SK-N-SH treated with all-trans-retinoic acid at 6 μM for 48 hours (cell line): ENCODE results near the gene TANGO2.

ENCODE experiments used
- ZC3H10 ChIP-seq: fragments of 250-450 bp; sonication (Bioruptor Pico); IDR thresholded peaks from 2 replicates; pipeline ENCODE4 v1.5.1; 2021; ENCODE audit warnings: mild to moderate bottlenecking, moderate library complexity
- TF ChIP-seq, protein P1 (sequence below): fragments of 250-450 bp; sonication (Bioruptor Pico); IDR thresholded peaks from 2 replicates; pipeline ENCODE4 v1.8.0; 2020; ENCODE audit warnings: mild to moderate bottlenecking, moderate library complexity, borderline replicate concordance
- TF ChIP-seq, protein P2 (sequence below): fragments of 250-450 bp; sonication (Bioruptor Pico); IDR thresholded peaks from 2 replicates; pipeline ENCODE4 v1.8.0; 2021; ENCODE audit warnings: low read depth, mild to moderate bottlenecking, moderate library complexity, borderline replicate concordance

DNA sequence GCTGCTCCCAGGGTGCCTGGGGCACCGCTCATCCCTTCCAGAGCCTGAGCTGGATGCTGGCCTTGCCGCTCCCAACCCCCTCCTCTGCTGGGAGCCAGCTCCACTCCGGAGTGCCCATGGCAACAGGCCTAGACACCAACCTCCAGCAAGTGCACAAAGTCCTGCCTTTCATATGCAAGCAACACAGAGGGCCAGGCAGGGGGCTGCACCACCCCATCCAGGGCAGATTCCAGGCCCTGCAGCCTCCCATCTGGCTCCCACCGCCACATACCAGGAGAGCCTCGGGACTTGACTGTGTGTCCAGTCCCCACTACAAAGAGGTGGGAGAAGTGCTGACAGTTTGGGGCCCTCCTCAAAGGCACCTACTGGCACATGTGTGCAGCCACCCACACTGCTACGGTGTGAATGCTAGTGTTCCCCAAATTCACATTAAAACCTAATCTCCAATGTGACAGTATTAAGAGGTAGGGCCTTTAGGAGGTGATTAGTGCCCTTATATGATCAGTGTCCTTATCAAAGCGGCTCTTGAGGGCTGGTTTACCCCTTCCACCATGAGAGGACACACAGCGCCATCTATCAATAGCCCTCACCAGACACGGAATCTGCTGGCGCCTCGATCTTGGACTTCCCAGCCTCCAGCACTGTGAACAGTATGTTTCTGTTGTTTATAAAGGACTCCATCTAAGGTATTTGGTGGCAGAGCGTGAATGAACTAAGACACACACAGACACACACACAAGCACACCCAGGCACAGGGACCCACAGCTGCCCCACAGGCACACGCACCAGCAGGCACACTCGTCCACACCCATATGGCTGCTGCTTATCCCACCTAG lies 20.4 kb upstream of the TANGO2 start:
- TF ChIP-seq, protein P1, sequence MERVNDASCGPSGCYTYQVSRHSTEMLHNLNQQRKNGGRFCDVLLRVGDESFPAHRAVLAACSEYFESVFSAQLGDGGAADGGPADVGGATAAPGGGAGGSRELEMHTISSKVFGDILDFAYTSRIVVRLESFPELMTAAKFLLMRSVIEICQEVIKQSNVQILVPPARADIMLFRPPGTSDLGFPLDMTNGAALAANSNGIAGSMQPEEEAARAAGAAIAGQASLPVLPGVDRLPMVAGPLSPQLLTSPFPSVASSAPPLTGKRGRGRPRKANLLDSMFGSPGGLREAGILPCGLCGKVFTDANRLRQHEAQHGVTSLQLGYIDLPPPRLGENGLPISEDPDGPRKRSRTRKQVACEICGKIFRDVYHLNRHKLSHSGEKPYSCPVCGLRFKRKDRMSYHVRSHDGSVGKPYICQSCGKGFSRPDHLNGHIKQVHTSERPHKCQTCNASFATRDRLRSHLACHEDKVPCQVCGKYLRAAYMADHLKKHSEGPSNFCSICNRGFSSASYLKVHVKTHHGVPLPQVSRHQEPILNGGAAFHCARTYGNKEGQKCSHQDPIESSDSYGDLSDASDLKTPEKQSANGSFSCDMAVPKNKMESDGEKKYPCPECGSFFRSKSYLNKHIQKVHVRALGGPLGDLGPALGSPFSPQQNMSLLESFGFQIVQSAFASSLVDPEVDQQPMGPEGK (CRISPR knock-in tag) = no peak
- TF ChIP-seq, protein P2, sequence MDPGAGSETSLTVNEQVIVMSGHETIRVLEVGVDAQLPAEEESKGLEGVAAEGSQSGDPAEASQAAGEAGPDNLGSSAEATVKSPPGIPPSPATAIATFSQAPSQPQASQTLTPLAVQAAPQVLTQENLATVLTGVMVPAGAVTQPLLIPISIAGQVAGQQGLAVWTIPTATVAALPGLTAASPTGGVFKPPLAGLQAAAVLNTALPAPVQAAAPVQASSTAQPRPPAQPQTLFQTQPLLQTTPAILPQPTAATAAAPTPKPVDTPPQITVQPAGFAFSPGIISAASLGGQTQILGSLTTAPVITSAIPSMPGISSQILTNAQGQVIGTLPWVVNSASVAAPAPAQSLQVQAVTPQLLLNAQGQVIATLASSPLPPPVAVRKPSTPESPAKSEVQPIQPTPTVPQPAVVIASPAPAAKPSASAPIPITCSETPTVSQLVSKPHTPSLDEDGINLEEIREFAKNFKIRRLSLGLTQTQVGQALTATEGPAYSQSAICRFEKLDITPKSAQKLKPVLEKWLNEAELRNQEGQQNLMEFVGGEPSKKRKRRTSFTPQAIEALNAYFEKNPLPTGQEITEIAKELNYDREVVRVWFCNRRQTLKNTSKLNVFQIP (CRISPR knock-in tag) = no peak
- no peak for TF ChIP-seq ZC3H10 (CRISPR knock-in tag)
